IPS-18c (cell line): Measurements from ENCODE around the gene OR5B12.
"Not testable (repeated sequence)": the region's sequence is repeated elsewhere in the genome, so short reads cannot be mapped to it uniquely, and the experiment has no call there.

Experiments
- H3K4me3 ChIP-seq: 2 replicates; pipeline ENCODE4 v1.7.0; 2013; ENCODE audit warnings: low read depth, mild to moderate bottlenecking, low read length, moderate library complexity; ENCODE audit not compliant: insufficient read depth
- H3K9me3 ChIP-seq: one replicate; pipeline ENCODE4 v1.6.1; 2013; ENCODE audit warnings: mild to moderate bottlenecking, low read length, moderate library complexity; ENCODE audit not compliant: control insufficient read depth, insufficient read depth

OR5B12 gene

GRCh38 chr11:58442136-58442535, at the start of gene OR5B12:
Gene OR5B12, minus strand, starts transcription at chr11:58442236. Its CDS starts 2,085 bp downstream, at chr11:58440151.
- peaks cover 4% of the 10 kb centered on the region for H3K9me3 ChIP-seq
- no peak within 1 kb of the TSS for H3K4me3 ChIP-seq

GRCh38 chr11:58490827-58491226, 48.8 kb upstream of the OR5B12 start:
- Histone ChIP-seq H3K4me3 (no peak overlapping the region), H3K9me3 (no peaks in the 10 kb centered on the region)

GRCh38 chr11:58487170-58487569, 45.1 kb upstream of the OR5B12 start:
- Histone ChIP-seq H3K4me3 (no peak overlapping the region), H3K9me3 (no peaks in the 10 kb centered on the region)

- no peaks in the 10 kb centered on the region for H3K9me3 ChIP-seq
Observed at GRCh38 chr11:58485961-58486360, 43.9 kb upstream of the OR5B12 start.

GRCh38 chr11:58471892-58472291, 29.9 kb upstream of the OR5B12 start:
- H3K9me3 ChIP-seq: peaks cover 2% of the 10 kb centered on the region
- no peak overlapping the region for H3K4me3 ChIP-seq

More at GRCh38 chr11:58485961-58486360, 43.9 kb upstream of the OR5B12 start:
- no peak overlapping the region; the same call in 1 of the 2 replicates for H3K4me3 ChIP-seq

- Histone ChIP-seq H3K9me3 (peaks cover 6% of the 10 kb centered on the region), H3K4me3 (no peak overlapping the region)
Observed at GRCh38 chr11:58466293-58466692, 24.3 kb upstream of the OR5B12 start.

GRCh38 chr11:58465690-58466089, 23.7 kb upstream of the OR5B12 start:
- Histone ChIP-seq H3K4me3 (no peak overlapping the region), H3K9me3 (peaks cover 6% of the 10 kb centered on the region)

GRCh38 chr11:58451585-58451984, 9.5 kb upstream of the OR5B12 start:
- peaks cover 2% of the 10 kb centered on the region for H3K9me3 ChIP-seq
- no peak overlapping the region for H3K4me3 ChIP-seq

GRCh38 chr11:58446294-58446693, 4.3 kb upstream of the OR5B12 start:
- peaks cover 6% of the 10 kb centered on the region for H3K9me3 ChIP-seq
- H3K4me3 ChIP-seq: no peak overlapping the region

GRCh38 chr11:58444300-58444699, 2.3 kb upstream of the OR5B12 start:
- Histone ChIP-seq H3K4me3 (no peak overlapping the region), H3K9me3 (peaks cover 4% of the 10 kb centered on the region)

GRCh38 chr11:58438486-58438885, 3.5 kb downstream of the OR5B12 start:
- Histone ChIP-seq H3K9me3 (no peaks in the 10 kb centered on the region), H3K4me3 (no peak overlapping the region)

GRCh38 chr11:58434217-58434616, 7.8 kb downstream of the OR5B12 start:
- Histone ChIP-seq H3K9me3 (no peaks in the 10 kb centered on the region), H3K4me3 (no peak overlapping the region)

GRCh38 chr11:58433638-58434203, 8.3 kb downstream of the OR5B12 start:
- Histone ChIP-seq H3K4me3 (no peak overlapping the region), H3K9me3 (no peaks in the 10 kb centered on the region)

- H3K4me3 ChIP-seq: no peak overlapping the region
- H3K9me3 ChIP-seq: no peaks in the 10 kb centered on the region
Observed at GRCh38 chr11:58429273-58429672, 12.8 kb downstream of the OR5B12 start.

GRCh38 chr11:58428021-58428420, 14.0 kb downstream of the OR5B12 start, which contains the start of gene OR5B2:
Gene OR5B2, minus strand, starts transcription at chr11:58428121. Its CDS starts 4,860 bp downstream, at chr11:58423261.
- no peaks in the 10 kb centered on the region for H3K9me3 ChIP-seq
- no peak within 1 kb of the TSS for H3K4me3 ChIP-seq

- no peaks in the 10 kb centered on the region for H3K9me3 ChIP-seq
- H3K4me3 ChIP-seq: no peak within 1 kb of the TSS
Observed at GRCh38 chr11:58406774-58407173, 35.3 kb downstream of the OR5B12 start, which contains the start of gene OR5B3. Gene OR5B3, minus strand, starts transcription at chr11:58406874. Its CDS starts 3,465 bp downstream, at chr11:58403409.

- H3K4me3 ChIP-seq, H3K9me3 ChIP-seq: not testable (repeated sequence)
Observed at GRCh38 chr11:58399622-58400021, 42.4 kb downstream of the OR5B12 start.

GRCh38 chr11:58395581-58395980, 46.5 kb downstream of the OR5B12 start:
- Histone ChIP-seq H3K4me3 (no peak overlapping the region), H3K9me3 (no peaks in the 10 kb centered on the region)

GRCh38 chr11:58394195-58394594, 47.8 kb downstream of the OR5B12 start:
- H3K4me3 ChIP-seq: no peak overlapping the region
- no peaks in the 10 kb centered on the region for H3K9me3 ChIP-seq
